K562 (cell line): ENCODE results near the gene PSMA6. TPM values are rescaled to one million over a fixed set of nuclear protein-coding genes. Genes with fewer than 3 reads are reported as not detected.

ENCODE experiments used
- ATAC-seq: fragments of 200-7000 bp; cut with Tn5 transposase; 3 replicates; pipeline ENCODE4 v1.9.1; 2020; ENCODE audit warnings: moderate library complexity
- BruUV-seq: library from RNA; stranded (reverse); fragments of 400-500 nt; replicated peaks from 2 replicates; lab custom pipeline; 2021; lab: Mats Ljungman, UMichigan
- CTCF ChIA-PET: fragments of 300-600 bp; formaldehyde crosslinking; extraction: SDS; loops from one replicate; lab custom pipeline; 2021; ENCODE audit warnings: low intra/inter-chr PET ratio; lab: Yijun Ruan, JAX
- POLR2A ChIA-PET: fragments of 300-600, 350-650 bp; sonication (Branson Sonifier 250); formaldehyde crosslinking; extraction: SDS; loops from one replicate; lab custom pipeline; 2021; ENCODE audit warnings: antibody characterized with exemption, inconsistent platforms; lab: Yijun Ruan, JAX
- DNase-seq, 4 experiments: peaks; one replicate each; pipeline versions ENCODE4 v3.0.0 to v3.0.0-alpha.2; 2011 to 2018; ENCODE audit warnings: low spot score in 3 of 4, mixed read lengths in 3 of 4; ENCODE audit errors: extremely low read depth in 1 of 4
- FAIRE-seq: peaks from 2 replicates; lab custom pipeline; 2011; peaks lifted over from hg19 to GRCh38; lab: Jason Lieb, UNC
- H2AFZ ChIP-seq: 2 replicates; pipeline ENCODE4 v1.6.0; 2011; ENCODE audit warnings: low read depth, low read length, control low read depth, inconsistent platforms
- H3K27ac ChIP-seq: fragments of 200-600 bp; 3 replicates; pipeline ENCODE4 v1.8.0; 2011; ENCODE audit warnings: low read depth, mild to moderate bottlenecking, control low read depth, inconsistent platforms, low read length, moderate library complexity, mixed read lengths; ENCODE audit errors: extremely low read depth
- H3K27me3 ChIP-seq, 2 experiments: fragments of 300-600 bp in 1 of 2; 2 replicates in 1 of 2; 3 replicates in 1 of 2; pipeline versions ENCODE4 v1.6.0 to v1.8.0; 2011; ENCODE audit warnings: inconsistent platforms in 2 of 2, low read length in 2 of 2, mild to moderate bottlenecking in 1 of 2, mixed read lengths in 1 of 2, moderate library complexity in 1 of 2; ENCODE audit not compliant: control insufficient read depth in 2 of 2, insufficient read depth in 2 of 2
- H3K36me3 ChIP-seq: fragments of 300-600 bp; 3 replicates; pipeline ENCODE4 v1.8.0; 2011; ENCODE audit warnings: mild to moderate bottlenecking, low read length, inconsistent platforms; ENCODE audit not compliant: control insufficient read depth, insufficient read depth
- H3K4me1 ChIP-seq, 2 experiments: fragments of 200-600 bp in 1 of 2; replicated peaks in 1 of 2; 2 replicates in 1 of 2; 3 replicates in 1 of 2; pipeline versions ENCODE4 v1.5.1 to v1.8.0; 2011; ENCODE audit warnings: inconsistent platforms in 2 of 2, low read length in 2 of 2, mild to moderate bottlenecking in 1 of 2, mixed read lengths in 1 of 2, moderate library complexity in 1 of 2; ENCODE audit not compliant: control insufficient read depth in 2 of 2, insufficient read depth in 2 of 2
- H3K4me2 ChIP-seq: 2 replicates; pipeline ENCODE4 v1.6.1; 2011; ENCODE audit warnings: low read length, control low read depth, inconsistent platforms, mixed read lengths; ENCODE audit not compliant: insufficient read depth
- H3K4me3 ChIP-seq: fragments of 200-600 bp; sonication (generic), shearing (Covaris generic); 2 replicates; pipeline ENCODE4 v1.5.1; 2016; ENCODE audit warnings: control low read depth, inconsistent platforms
- H3K79me2 ChIP-seq: fragments of 200-600 bp; 3 replicates; pipeline ENCODE4 v1.8.0; 2011; ENCODE audit warnings: low read length, inconsistent platforms; ENCODE audit not compliant: control insufficient read depth, insufficient read depth
- H3K9ac ChIP-seq, 2 experiments: 2 replicates each; pipeline versions ENCODE4 v1.6.0 to v1.6.1; 2011; ENCODE audit warnings: low read depth in 2 of 2, low read length in 2 of 2, control low read depth in 1 of 2, inconsistent platforms in 1 of 2, mild to moderate bottlenecking in 1 of 2, mixed read lengths in 1 of 2; ENCODE audit not compliant: insufficient read depth in 1 of 2
- H3K9me1 ChIP-seq: one replicate; pipeline ENCODE4 v1.6.0; 2011; ENCODE audit warnings: inconsistent platforms, mild to moderate bottlenecking, low read length, moderate library complexity; ENCODE audit not compliant: control insufficient read depth, insufficient read depth
- H3K9me3 ChIP-seq: replicated peaks from 2 replicates; pipeline ENCODE4 v1.5.1; 2011; ENCODE audit warnings: low read depth, low read length, inconsistent platforms; ENCODE audit not compliant: control insufficient read depth, insufficient read depth
- H4K20me1 ChIP-seq: replicated peaks from 2 replicates; pipeline ENCODE4 v1.6.1; 2011; ENCODE audit warnings: low read length, inconsistent platforms, mixed read lengths; ENCODE audit not compliant: control insufficient read depth, insufficient read depth
- ATF6 ChIP-seq: sonication (generic); formaldehyde crosslinking; IDR thresholded peaks from 2 replicates; pipeline ENCODE4 v1.4.0; 2020; ENCODE audit warnings: mild to moderate bottlenecking, missing genetic modification reagents
- KAT2B ChIP-seq: IDR thresholded peaks from one replicate; pipeline ENCODE4 v1.6.1; 2012; ENCODE audit warnings: low read depth, mild to moderate bottlenecking, control low read depth, inconsistent platforms, low read length, moderate library complexity
- RBM14 ChIP-seq: fragments of 200-400 bp; formaldehyde crosslinking; IDR thresholded peaks from 2 replicates; pipeline ENCODE4 v1.6.1; 2018; ENCODE audit warnings: low read depth, mild to moderate bottlenecking, low read length, moderate library complexity, borderline replicate concordance; ENCODE audit not compliant: insufficient read depth
- USF1 ChIP-seq: sonication (generic); formaldehyde crosslinking; IDR thresholded peaks from 2 replicates; pipeline ENCODE4 v1.9.0; 2022; ENCODE audit warnings: mild to moderate bottlenecking, missing genetic modification reagents
- ZNF232 ChIP-seq: sonication (generic); formaldehyde crosslinking; IDR thresholded peaks from 2 replicates; pipeline ENCODE4 v1.8.0; 2022; ENCODE audit warnings: mild to moderate bottlenecking, missing genetic modification reagents
- ZNF512 ChIP-seq: IDR thresholded peaks from 2 replicates; pipeline ENCODE4 v1.6.1; 2016; ENCODE audit warnings: missing genetic modification characterization, missing compliant biosample characterization
- ZNF609 ChIP-seq: sonication (generic); formaldehyde crosslinking; IDR thresholded peaks from 2 replicates; pipeline ENCODE4 v1.8.1; 2023; ENCODE audit warnings: missing genetic modification reagents, mild to moderate bottlenecking, borderline replicate concordance
- ZNF655 ChIP-seq: fragments of 250-450 bp; sonication (Bioruptor Pico); IDR thresholded peaks from 2 replicates; pipeline ENCODE4 v1.5.0; 2021
- WGBS: fragments of 100-300 bp; shearing (Covaris generic); methylation state at CpG from one replicate; pipeline ENCODE4 v1.1.6; 2016; ENCODE audit warnings: low coverage, mixed read lengths; ENCODE audit not compliant: insufficient coverage; ENCODE audit errors: missing lambda C conversion rate; 5-methylcytosine and 5-hydroxymethylcytosine counted together
- in situ Hi-C: fragments of 300-500 bp; cut with MboI; formaldehyde crosslinking; loops from 4 replicates; pipeline ENCODE4 v1.15.0; 2018; ENCODE audit warnings: inconsistent platforms, mixed read lengths
- intact Hi-C: fragments of 100-400 bp; cut with micrococcal nuclease; formaldehyde crosslinking; loops from 2 replicates; pipeline ENCODE4 v1.14.2; 2022
- polyA plus RNA-seq, 8 experiments: library from polyadenylated mRNA; depleted of rRNA in 4 of 8; stranded (reverse) in 5 of 8; unstranded in 3 of 8; fragments of >200 nt; fragmentation: Nextera tagmentation in 2 of 8; fragmentation: Illumina TruSeq in 1 of 8; extraction: Ambion mirVana in 2 of 8; extraction: Trizol in 1 of 8; gene quantifications; 2 replicates each; pipeline versions ENCODE4 v1.2.1 to v1.2.3, GENCODE V29; 2011 to 2014; ENCODE audit warnings: inconsistent platforms in 1 of 8, missing spikeins in 1 of 8
- total RNA-seq, 7 experiments: library from RNA; depleted of rRNA in 6 of 7; stranded (reverse); fragments of >200 nt in 6 of 7; fragmentation: Illumina TruSeq in 2 of 7; extraction: Trizol in 2 of 7; gene quantifications; 2 replicates each; pipeline versions ENCODE4 v1.2.1 to v1.2.3, GENCODE V29; 2011 to 2021; ENCODE audit warnings: low replicate concordance in 1 of 7

The PSMA6 gene
- total and polyA plus RNA-seq, 9 of the 15 experiments (the other 6 are each of a cell fraction or from before 2014, with no cell fraction given): 210 to 952 (median 288) TPM

GRCh38 chr14:35331605-35332516 lies 39.7 kb downstream of the PSMA6 start:
- CTCF ChIA-PET: no interaction called here
- peak overlapping the region; percentile 51; the same call in 1 of the 3 replicates for H3K27ac ChIP-seq
- TF ChIP-seq ZNF232 (no peak), ZNF609 (CRISPR knock-in tag) (no peak), ZNF512 (no peak), ATF6 (CRISPR knock-in tag) (no peak), ZNF655 (CRISPR knock-in tag) (no peak), RBM14 (no peak), USF1 (CRISPR knock-in tag) (no peak), KAT2B (no peak)

More at GRCh38 chr14:35331605-35332516, 39.7 kb downstream of the PSMA6 start:
- no peak overlapping the region; the same call in 1 of the 2 replicates for H3K4me2 ChIP-seq
- no peaks in the 10 kb centered on the region for H3K79me2 ChIP-seq
- peaks cover 35 to 44% of the 10 kb centered on the region in 2 experiments; a peak in 4 of 5 replicates for H3K4me1 ChIP-seq
- ATAC-seq: peak; percentile 45
- no peak overlapping the region for H3K4me3 ChIP-seq
- 53% methylated on average over 19 of the region's 21 CpGs for WGBS
- in situ Hi-C loops (no loop called here), intact Hi-C loops (loop anchor here (5.0 kb wide), 2 partner anchors 35 to 70 kb away; partner anchors contain the start of gene NFKBIA)
- peak overlapping the region; percentile 65 for H2AFZ ChIP-seq
- no peaks in the 10 kb centered on the region for H4K20me1 ChIP-seq
- H3K9me1 ChIP-seq: peaks cover 4% of the 10 kb centered on the region
- H3K36me3 ChIP-seq: no peaks in the 10 kb centered on the region
- POLR2A ChIA-PET: interaction anchor here (0.7 to 1.5 kb wide), 3 partner anchors 9 to 31 kb away, joined by 3 to 4 read pairs (median 3); no protein-coding TSS in a partner anchor
- H3K27me3 ChIP-seq: no peaks in the 10 kb centered on the region
- DNase-seq: peak in 3 of 4 experiments; percentile 39 to 66 (median 44)
- peak overlapping the region in 1 of 2 experiments; percentile 61; a peak in 3 of 4 replicates for H3K9ac ChIP-seq
- H3K9me3 ChIP-seq: no peaks in the 10 kb centered on the region
- FAIRE-seq: peak; percentile 78
- BruUV-seq: no TSS peak
